A549 (cell line): ENCODE data around the gene BOD1L1. TPM values are rescaled to one million over a fixed set of nuclear protein-coding genes. Genes with fewer than 3 reads are reported as not detected.

Source experiments
- ATAC-seq, 2 experiments: fragments of 200-7000 bp in 1 of 2; fragments of >200 bp in 1 of 2; cut with Nextera tagmentation in 1 of 2; cut with Tn5 transposase in 1 of 2; 3 replicates each; pipeline versions ENCODE4 v1.8.0 to v1.9.1; 2018 to 2020; ENCODE audit warnings: mild to moderate bottlenecking in 1 of 2, moderate library complexity in 1 of 2
- CTCF ChIA-PET: fragments of 300-600 bp; sonication (Branson Sonifier 250); formaldehyde crosslinking; extraction: SDS; loops from one replicate; lab custom pipeline; 2021; ENCODE audit warnings: antibody characterized with exemption, inconsistent platforms; lab: Yijun Ruan, JAX
- POLR2A ChIA-PET: fragments of 350-600 bp; formaldehyde crosslinking; extraction: SDS; loops from one replicate; lab custom pipeline; 2021; ENCODE audit warnings: antibody characterized with exemption, inconsistent platforms; lab: Yijun Ruan, JAX
- DNase-seq, 2 experiments: peaks; one replicate each; pipeline versions ENCODE4 v3.0.0 to v3.0.0-alpha.2; 2011 to 2016; ENCODE audit warnings: low read depth in 1 of 2, low spot score in 1 of 2
- FAIRE-seq: peaks from 2 replicates; lab custom pipeline; 2011; peaks lifted over from hg19 to GRCh38; lab: Jason Lieb, UNC
- H3K27ac ChIP-seq, 2 experiments: fragments of >200 bp; sonication (Bioruptor Twin); formaldehyde crosslinking; 3 replicates each; pipeline ENCODE4 v1.5.1; 2016 to 2017
- H3K4me1 ChIP-seq: fragments of >200 bp; sonication (Bioruptor Twin); formaldehyde crosslinking; 3 replicates; pipeline ENCODE4 v1.6.1; 2016
- H3K4me2 ChIP-seq: fragments of >200 bp; sonication (Bioruptor Twin); formaldehyde crosslinking; 3 replicates; pipeline ENCODE4 v1.6.1; 2016
- H3K4me3 ChIP-seq: fragments of >200 bp; sonication (Bioruptor Twin); formaldehyde crosslinking; 3 replicates; pipeline ENCODE4 v1.5.1; 2016
- H3K9me3 ChIP-seq: fragments of >200 bp; sonication (Bioruptor Twin); formaldehyde crosslinking; 3 replicates; pipeline ENCODE4 v1.6.1; 2016
- BCL3 ChIP-seq: fragments of >200 bp; sonication (Bioruptor Twin); formaldehyde crosslinking; IDR thresholded peaks from 3 replicates; pipeline ENCODE4 v1.6.1; 2016
- CBX2 ChIP-seq: fragments of 200-600 bp; sonication (generic); IDR thresholded peaks from 2 replicates; pipeline ENCODE4 v1.6.1; 2016; ENCODE audit warnings: low read depth, mild to moderate bottlenecking, borderline replicate concordance
- CBX8 ChIP-seq: fragments of 200-600 bp; sonication (generic); IDR thresholded peaks from 2 replicates; pipeline ENCODE4 v1.6.1; 2016
- CEBPB ChIP-seq, 2 experiments: fragments of >200 bp in 1 of 2; sonication (Bioruptor Twin) in 1 of 2; formaldehyde crosslinking in 1 of 2; IDR thresholded peaks; 2 replicates each; pipeline ENCODE4 v1.6.1; 2012 to 2016
- CHD2 ChIP-seq: fragments of 150-350 bp; IDR thresholded peaks from 2 replicates; pipeline ENCODE4 v1.6.1; 2014; ENCODE audit warnings: low read length; ENCODE audit not compliant: partially characterized antibody
- CHD4 ChIP-seq: fragments of 200-600 bp; sonication (generic); IDR thresholded peaks from 2 replicates; pipeline ENCODE4 v1.6.1; 2016; ENCODE audit warnings: antibody characterized with exemption, mild to moderate bottlenecking, borderline replicate concordance
- EHF ChIP-seq: fragments of 250-450 bp; sonication (Bioruptor Pico); IDR thresholded peaks from 2 replicates; pipeline ENCODE4 v1.5.0; 2020; ENCODE audit warnings: mild to moderate bottlenecking
- ELK1 ChIP-seq: fragments of 150-350 bp; IDR thresholded peaks from 2 replicates; pipeline ENCODE4 v1.6.1; 2014; ENCODE audit warnings: low read depth, mild to moderate bottlenecking, low read length
- EP300 ChIP-seq, 2 experiments: fragments of >200 bp; sonication (Bioruptor Twin); formaldehyde crosslinking; IDR thresholded peaks; 2 replicates in 1 of 2; 3 replicates in 1 of 2; pipeline ENCODE4 v1.6.1; 2016 to 2017
- FOSL2 ChIP-seq, 2 experiments: fragments of 450-650 bp in 1 of 2; fragments of >200 bp in 1 of 2; sonication (Bioruptor Twin) in 1 of 2; formaldehyde crosslinking; IDR thresholded peaks; 2 replicates each; pipeline versions ENCODE4 v1.5.0 to v1.6.1; 2016 to 2020; ENCODE audit warnings: mild to moderate bottlenecking in 1 of 2, moderate library complexity in 1 of 2
- FOXS1 ChIP-seq: fragments of 250-450 bp; sonication (Bioruptor Pico); IDR thresholded peaks from 2 replicates; pipeline ENCODE4 v1.5.0; 2020; ENCODE audit warnings: mild to moderate bottlenecking, moderate library complexity
- GATA3 ChIP-seq: IDR thresholded peaks from 2 replicates; pipeline ENCODE4 v1.6.1; 2012; ENCODE audit warnings: borderline replicate concordance
- HEYL ChIP-seq: fragments of 250-450 bp; sonication (Bioruptor Pico); IDR thresholded peaks from 2 replicates; pipeline ENCODE4 v1.8.0; 2021; ENCODE audit warnings: mild to moderate bottlenecking, moderate library complexity
- HMGXB4 ChIP-seq: fragments of 250-450 bp; sonication (Bioruptor Pico); IDR thresholded peaks from 2 replicates; pipeline ENCODE4 v1.5.0; 2021; ENCODE audit warnings: mild to moderate bottlenecking, moderate library complexity, borderline replicate concordance
- HOXB13 ChIP-seq: fragments of 250-450 bp; sonication (Bioruptor Pico); IDR thresholded peaks from 2 replicates; pipeline ENCODE4 v1.5.0; 2020; ENCODE audit warnings: low read depth, mild to moderate bottlenecking, moderate library complexity
- JUNB ChIP-seq: fragments of >200 bp; sonication (Bioruptor Twin); formaldehyde crosslinking; IDR thresholded peaks from 2 replicates; pipeline ENCODE4 v1.6.1; 2016
- KDM1A ChIP-seq: fragments of 200-600 bp; sonication (generic); IDR thresholded peaks from 2 replicates; pipeline ENCODE4 v1.6.1; 2016; ENCODE audit warnings: low read depth, mild to moderate bottlenecking
- KDM5A ChIP-seq: fragments of 200-600 bp; sonication (generic); IDR thresholded peaks from 2 replicates; pipeline ENCODE4 v1.6.1; 2016; ENCODE audit warnings: antibody characterized with exemption, mild to moderate bottlenecking
- MAFK ChIP-seq: fragments of 450-650 bp; IDR thresholded peaks from 2 replicates; pipeline ENCODE4 v1.6.1; 2014; ENCODE audit not compliant: partially characterized antibody
- MAZ ChIP-seq: fragments of 150-350 bp; IDR thresholded peaks from 2 replicates; pipeline ENCODE4 v1.6.1; 2014; ENCODE audit warnings: antibody characterized with exemption, low read depth, low read length, borderline replicate concordance
- NFE2L2 ChIP-seq: fragments of 150-350 bp; conservative IDR thresholded peaks from 2 replicates; pipeline ENCODE4 v1.6.1; 2014; ENCODE audit warnings: low read length
- NR3C1 ChIP-seq: fragments of >200 bp; sonication (Bioruptor Twin); formaldehyde crosslinking; IDR thresholded peaks from 3 replicates; pipeline ENCODE4 v1.6.1; 2017
- REST ChIP-seq: fragments of 200-600 bp; sonication (generic); IDR thresholded peaks from 2 replicates; pipeline ENCODE4 v1.6.1; 2016; ENCODE audit warnings: antibody characterized with exemption, mild to moderate bottlenecking, moderate library complexity
- SREBF2 ChIP-seq: fragments of 450-650 bp; IDR thresholded peaks from 2 replicates; pipeline ENCODE4 v1.6.1; 2014; ENCODE audit warnings: mild to moderate bottlenecking, moderate library complexity
- USF2 ChIP-seq: fragments of 450-650 bp; IDR thresholded peaks from 2 replicates; pipeline ENCODE4 v1.6.1; 2014; ENCODE audit warnings: antibody characterized with exemption
- ZFP36 ChIP-seq: fragments of 450-650 bp; IDR thresholded peaks from 2 replicates; pipeline ENCODE4 v1.6.1; 2014; ENCODE audit warnings: borderline replicate concordance; ENCODE audit not compliant: partially characterized antibody
- ZNF302 ChIP-seq: fragments of 250-450 bp; sonication (Bioruptor Pico); IDR thresholded peaks from 2 replicates; pipeline ENCODE4 v1.9.0; 2021; ENCODE audit warnings: inconsistent platforms, mild to moderate bottlenecking, moderate library complexity
- ZSCAN20 ChIP-seq: fragments of 250-450 bp; sonication (Bioruptor Pico); IDR thresholded peaks from 2 replicates; pipeline ENCODE4 v1.8.0; 2022; ENCODE audit warnings: mild to moderate bottlenecking, moderate library complexity
- WGBS: methylation state at CpG from one replicate; pipeline ENCODE4 v1.1.6; 2017; ENCODE audit errors: missing lambda C conversion rate; 5-methylcytosine and 5-hydroxymethylcytosine counted together
- polyA plus RNA-seq, 4 experiments: library from polyadenylated mRNA; depleted of rRNA in 3 of 4; stranded (reverse); fragments of >200 nt; fragmentation: RNase III in 1 of 4; extraction: RNeasy Plus Mini Kit Qiagen cat#74134 plus additional on column Dnase treatment in 1 of 4; gene quantifications; 2 replicates in 3 of 4; 3 replicates in 1 of 4; pipeline ENCODE4 v1.2.3, GENCODE V29; 2011 to 2017

Gene BOD1L1
- polyA plus RNA-seq, 2 of the 4 experiments (the other 2 are of a cell fraction), result 16.4 to 27.7 TPM

GRCh38 chr4:13523591-13524503 lies 103.7 kb downstream of the BOD1L1 start:
- no peak for DNase-seq
- TF ChIP-seq HOXB13 (CRISPR knock-in tag) (no peak), ZFP36 (no peak), FOXS1 (CRISPR knock-in tag) (no peak), CHD2 (no peak), SREBF2 (no peak), EHF (CRISPR knock-in tag) (no peak), ELK1 (no peak), HMGXB4 (no peak), MAZ (no peak), MAFK (no peak), CHD4 (no peak), CEBPB (IDR thresholded peaks at IDR 0.05) (no peak), JUNB (no peak), NFE2L2 (no peak), CBX8 (no peak), KDM1A (no peak), HEYL (CRISPR knock-in tag) (no peak), USF2 (no peak), KDM5A (no peak)
- WGBS, result 83% methylated on average over 39 of the region's 59 CpGs

GRCh38 chr4:13523105-13523477 lies 104.4 kb downstream of the BOD1L1 start:
- no peak overlapping the region for H3K4me2 ChIP-seq
- peaks cover 6% of the 10 kb centered on the region; the same call in 1 of the 3 replicates for H3K9me3 ChIP-seq
- H3K27ac ChIP-seq, result no peak overlapping the region
- POLR2A ChIA-PET, result no interaction called here
- no peaks in the 10 kb centered on the region for H3K4me1 ChIP-seq
- no peak for ATAC-seq
- no peak overlapping the region for H3K4me3 ChIP-seq
- FAIRE-seq, result no peak
- 73% methylated on average over 15 of the region's 17 CpGs for WGBS
- DNase-seq, result no peak
- CTCF ChIA-PET, result interaction anchor here (1.5 kb wide), 1 partner anchor 670 kb away, joined by 4 read pairs; no protein-coding TSS in a partner anchor
- TF ChIP-seq HEYL (CRISPR knock-in tag) (no peak), MAFK (no peak), KDM1A (no peak), FOSL2 (IDR thresholded peaks at IDR 0.05) (no peak), FOSL2 (CRISPR knock-in tag; IDR thresholded peaks at IDR 0.05) (no peak), SREBF2 (no peak), NFE2L2 (no peak), CBX2 (no peak), MAZ (no peak), GATA3 (no peak), EP300 (IDR thresholded peaks at IDR 0.05) (no peak), NR3C1 (no peak), ZNF302 (no peak), BCL3 (no peak), CEBPB (IDR thresholded peaks at IDR 0.05) (no peak), REST (no peak), CBX8 (no peak), ZSCAN20 (CRISPR knock-in tag) (no peak)

More at GRCh38 chr4:13523591-13524503, 103.7 kb downstream of the BOD1L1 start:
- FAIRE-seq (no peak), ATAC-seq (no peak)
- Histone ChIP-seq H3K4me2 (no peak overlapping the region), H3K9me3 (peaks cover 6% of the 10 kb centered on the region; the same call in 1 of the 3 replicates), H3K4me3 (no peak overlapping the region), H3K4me1 (no peaks in the 10 kb centered on the region), H3K27ac (no peak overlapping the region)
- POLR2A ChIA-PET, result no interaction called here
- CTCF ChIA-PET, result no interaction called here
